Panc1 (cell line): ENCODE measurements around the gene RAI14. TPM values are rescaled to one million over a fixed set of nuclear protein-coding genes. Genes with fewer than 3 reads are reported as not detected.

Source experiments
- ATAC-seq: fragments of 200-7000 bp; cut with Tn5 transposase; 2 replicates; pipeline ENCODE4 v1.9.1; 2020; ENCODE audit warnings: mild to moderate bottlenecking, moderate library complexity
- BruUV-seq: library from RNA; stranded (reverse); fragments of 400-500 nt; replicated peaks from 2 replicates; lab custom pipeline; 2021; lab: Mats Ljungman, UMichigan
- CTCF ChIA-PET: fragments of 300-600 bp; sonication (Branson Sonifier 250); formaldehyde crosslinking; loops from one replicate; lab custom pipeline; 2022; ENCODE audit warnings: antibody characterized with exemption; lab: Charles Lee
- POLR2A ChIA-PET: fragments of 300-600 bp; sonication (Branson Sonifier 250); formaldehyde crosslinking; loops from one replicate; lab custom pipeline; 2022; ENCODE audit warnings: antibody characterized with exemption; lab: Charles Lee
- DNase-seq: peaks from one replicate; pipeline ENCODE4 v3.0.0-alpha.2; 2010; ENCODE audit warnings: low read depth, low spot score
- H3K27ac ChIP-seq: 2 replicates; pipeline ENCODE4 v1.5.1; 2011; ENCODE audit warnings: mild to moderate bottlenecking, low read length, inconsistent platforms
- H3K27me3 ChIP-seq: fragments of 200-500 bp; sonication (Bioruptor generic); 2 replicates; pipeline ENCODE4 v1.6.0; 2014; ENCODE audit warnings: low read length, inconsistent platforms; ENCODE audit not compliant: control insufficient read depth, insufficient read depth
- H3K36me3 ChIP-seq: fragments of 200-500 bp; sonication (Bioruptor generic); 2 replicates; pipeline ENCODE4 v1.5.1; 2014; ENCODE audit warnings: inconsistent platforms, mild to moderate bottlenecking, low read length, moderate library complexity; ENCODE audit not compliant: control insufficient read depth, insufficient read depth
- H3K4me1 ChIP-seq: 2 replicates; pipeline ENCODE4 v1.5.1; 2011; ENCODE audit warnings: inconsistent platforms, mild to moderate bottlenecking, low read length, moderate library complexity; ENCODE audit not compliant: control insufficient read depth, insufficient read depth
- H3K4me3 ChIP-seq, 2 experiments: 2 replicates each; pipeline ENCODE4 v1.5.1; 2011 to 2012; ENCODE audit warnings: low read depth in 2 of 2, low read length in 2 of 2, mild to moderate bottlenecking in 2 of 2, inconsistent platforms in 1 of 2, moderate library complexity in 1 of 2
- H3K9me3 ChIP-seq: fragments of 200-500 bp; sonication (Bioruptor generic); 2 replicates; pipeline ENCODE4 v1.5.1; 2014; ENCODE audit warnings: low read depth, mild to moderate bottlenecking, inconsistent platforms, low read length, moderate library complexity; ENCODE audit not compliant: control insufficient read depth, insufficient read depth
- POLR2AphosphoS5 ChIP-seq: IDR thresholded peaks from 2 replicates; pipeline ENCODE4 v1.6.1; 2012; ENCODE audit warnings: mild to moderate bottlenecking, low read depth, low read length, moderate library complexity
- REST ChIP-seq, 2 experiments: IDR thresholded peaks; 2 replicates each; pipeline ENCODE4 v1.6.1; 2011 to 2012; ENCODE audit warnings: low read depth in 2 of 2, control low read depth in 1 of 2, low read length in 1 of 2, mild to moderate bottlenecking in 1 of 2, moderate library complexity in 1 of 2; ENCODE audit not compliant: insufficient read depth in 1 of 2
- SIN3A ChIP-seq: IDR thresholded peaks from 2 replicates; pipeline ENCODE4 v1.6.1; 2012; ENCODE audit warnings: low read depth, mild to moderate bottlenecking, low read length, moderate library complexity, borderline replicate concordance; ENCODE audit not compliant: insufficient read depth
- TCF7L2 ChIP-seq: IDR thresholded peaks from 2 replicates; pipeline ENCODE4 v1.6.1; 2011; ENCODE audit warnings: mild to moderate bottlenecking, low read depth, low read length, inconsistent platforms
- in situ Hi-C: cut with HindIII; loops from 2 replicates; pipeline ENCODE4 v1.10.0; 2016; ENCODE audit warnings: low sequenced_read_pairs, low pct_unique_long_range_greater_than_20kb
- intact Hi-C: fragments of 100-400 bp; cut with micrococcal nuclease; formaldehyde crosslinking; loops from one replicate; pipeline ENCODE4 v1.10.0; 2022; ENCODE audit not compliant: unreplicated experiment
- total RNA-seq: library from RNA; stranded (reverse); gene quantifications from one replicate; pipeline ENCODE4 v1.2.1, GENCODE V29; 2021; ENCODE audit not compliant: unreplicated experiment
- TF ChIP-seq, protein P1 (sequence below): fragments of 450-650 bp; IDR thresholded peaks from 2 replicates; pipeline ENCODE4 v1.5.1; 2017; ENCODE audit warnings: mild to moderate bottlenecking

The RAI14 gene
- total RNA-seq, 1 experiment from 2014 or later: 18.5 TPM

GRCh38 chr5:34803974-34804732, 148.0 kb downstream of the RAI14 start:
- in situ Hi-C loops: no loop called here
- H3K27ac ChIP-seq: no peak overlapping the region
- no peak overlapping the region for H3K4me3 ChIP-seq
- ATAC-seq: no peak
- H3K27me3 ChIP-seq: no peaks in the 10 kb centered on the region
- H3K36me3 ChIP-seq: no peaks in the 10 kb centered on the region
- no peaks in the 10 kb centered on the region for H3K9me3 ChIP-seq
- intact Hi-C loops: no loop called here
- no peaks in the 10 kb centered on the region for H3K4me1 ChIP-seq
- no peak for DNase-seq
- TF ChIP-seq SIN3A (no peak), TCF7L2 (no peak), POLR2AphosphoS5 (no peak), REST (IDR thresholded peaks at IDR 0.05; ENCODE audit: insufficient read depth in 1 of 2, low read depth in 2 of 2, low read length in 1 of 2) (no peak)
- TF ChIP-seq, protein P1, sequence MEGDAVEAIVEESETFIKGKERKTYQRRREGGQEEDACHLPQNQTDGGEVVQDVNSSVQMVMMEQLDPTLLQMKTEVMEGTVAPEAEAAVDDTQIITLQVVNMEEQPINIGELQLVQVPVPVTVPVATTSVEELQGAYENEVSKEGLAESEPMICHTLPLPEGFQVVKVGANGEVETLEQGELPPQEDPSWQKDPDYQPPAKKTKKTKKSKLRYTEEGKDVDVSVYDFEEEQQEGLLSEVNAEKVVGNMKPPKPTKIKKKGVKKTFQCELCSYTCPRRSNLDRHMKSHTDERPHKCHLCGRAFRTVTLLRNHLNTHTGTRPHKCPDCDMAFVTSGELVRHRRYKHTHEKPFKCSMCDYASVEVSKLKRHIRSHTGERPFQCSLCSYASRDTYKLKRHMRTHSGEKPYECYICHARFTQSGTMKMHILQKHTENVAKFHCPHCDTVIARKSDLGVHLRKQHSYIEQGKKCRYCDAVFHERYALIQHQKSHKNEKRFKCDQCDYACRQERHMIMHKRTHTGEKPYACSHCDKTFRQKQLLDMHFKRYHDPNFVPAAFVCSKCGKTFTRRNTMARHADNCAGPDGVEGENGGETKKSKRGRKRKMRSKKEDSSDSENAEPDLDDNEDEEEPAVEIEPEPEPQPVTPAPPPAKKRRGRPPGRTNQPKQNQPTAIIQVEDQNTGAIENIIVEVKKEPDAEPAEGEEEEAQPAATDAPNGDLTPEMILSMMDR: no peak
- no TSS peak for BruUV-seq
- CTCF ChIA-PET: no interaction called here
- POLR2A ChIA-PET: no interaction called here

DNA sequence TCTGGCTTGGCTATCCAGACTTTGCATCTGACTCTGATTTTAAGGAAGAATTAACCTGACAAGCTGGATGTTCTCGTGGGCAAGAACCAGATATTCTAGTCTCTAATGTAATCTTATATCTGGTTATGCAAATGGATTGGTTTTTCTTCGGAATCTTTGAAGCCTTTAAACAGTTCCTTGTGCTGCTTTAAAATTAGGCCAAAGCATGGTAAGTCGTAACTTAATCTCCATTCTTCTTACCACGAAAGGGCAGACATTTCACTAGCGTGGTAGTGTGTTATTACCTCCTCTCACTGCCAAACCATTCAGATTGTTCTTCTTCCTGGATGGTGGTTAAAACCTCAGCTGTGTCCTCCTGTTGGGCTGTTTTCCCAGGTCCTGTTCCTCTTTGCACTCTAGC, 148.8 kb downstream of the RAI14 start:
- H3K4me3 ChIP-seq: no peak overlapping the region
- TF ChIP-seq REST (IDR thresholded peaks at IDR 0.05; ENCODE audit: insufficient read depth in 1 of 2, low read depth in 2 of 2, low read length in 1 of 2): no peak
- no peak for TF ChIP-seq TCF7L2
- TF ChIP-seq SIN3A: no peak
- TF ChIP-seq, protein P1: no peak
- TF ChIP-seq POLR2AphosphoS5: no peak
- no peaks in the 10 kb centered on the region for H3K9me3 ChIP-seq
- ChIA-PET POLR2A (no interaction called here), CTCF (no interaction called here)
- no peak for DNase-seq
- H3K27ac ChIP-seq: no peak overlapping the region
- no peak for ATAC-seq
- H3K36me3 ChIP-seq: no peaks in the 10 kb centered on the region
- H3K27me3 ChIP-seq: no peaks in the 10 kb centered on the region
- no peaks in the 10 kb centered on the region for H3K4me1 ChIP-seq
- in situ Hi-C loops (no loop called here), intact Hi-C loops (no loop called here)
- no TSS peak for BruUV-seq
